SHP77 treated with DMSO at 0.1 percent for 48 hours (cell line): ENCODE data around the gene ANKDD1A.
A peak's percentile ranks its signal among the peaks of the same experiment; 100 is the strongest.

ENCODE experiments used
- DNase-seq: peaks from one replicate; lab custom pipeline; 2025; lab: John Stamatoyannopoulos, UW

Gene ANKDD1A

GRCh38 chr15:64911311-64912186 is at the start of gene ANKDD1A:
Gene ANKDD1A, plus strand, starts transcription at chr15:64911902. Its CDS starts 29 bp downstream, at chr15:64911931.
- peak; percentile 65 for DNase-seq

- DNase-seq: no peak
Observed at GRCh38 chr15:64861960-64862359, 49.7 kb upstream of the ANKDD1A start.

- DNase-seq: no peak
Observed at GRCh38 chr15:64862408-64862807, 49.3 kb upstream of the ANKDD1A start.

- no peak for DNase-seq
Observed at GRCh38 chr15:64864068-64864467, 47.6 kb upstream of the ANKDD1A start.

GRCh38 chr15:64865126-64865997 is 46.3 kb upstream of the ANKDD1A start:
- DNase-seq: no peak

GRCh38 chr15:64865998-64866520 is 45.6 kb upstream of the ANKDD1A start:
- DNase-seq: no peak

- no peak for DNase-seq
Observed at GRCh38 chr15:64869501-64869900, 42.2 kb upstream of the ANKDD1A start.

GRCh38 chr15:64870353-64870752 is 41.3 kb upstream of the ANKDD1A start:
- DNase-seq: no peak

- no peak for DNase-seq
Observed at GRCh38 chr15:64875641-64876223, 36.0 kb upstream of the ANKDD1A start.

- DNase-seq: no peak
Observed at GRCh38 chr15:64877435-64877834, 34.3 kb upstream of the ANKDD1A start.

GRCh38 chr15:64878705-64879104 is 33.0 kb upstream of the ANKDD1A start:
- no peak for DNase-seq

GRCh38 chr15:64883100-64883581 is 28.6 kb upstream of the ANKDD1A start:
- DNase-seq: no peak

- DNase-seq: peak; percentile 51
Observed at GRCh38 chr15:64883997-64884511, 27.6 kb upstream of the ANKDD1A start.

GRCh38 chr15:64884679-64885078 is 27.0 kb upstream of the ANKDD1A start:
- DNase-seq: no peak

- DNase-seq: no peak
Observed at GRCh38 chr15:64888336-64888735, 23.4 kb upstream of the ANKDD1A start.

- no peak for DNase-seq
Observed at GRCh38 chr15:64891561-64891960, 20.1 kb upstream of the ANKDD1A start.

- DNase-seq: no peak
Observed at GRCh38 chr15:64892847-64893403, 18.8 kb upstream of the ANKDD1A start.

GRCh38 chr15:64893481-64894394 is 18.0 kb upstream of the ANKDD1A start:
- no peak for DNase-seq

GRCh38 chr15:64894395-64895056 is 17.2 kb upstream of the ANKDD1A start:
- no peak for DNase-seq
